Measurements from ENCODE around the gene SLC19A1.

- TF ChIP-seq CTCF (IDR thresholded peaks at IDR 0.05): no peak
- no peak for TF ChIP-seq POLR2A (IDR thresholded peaks at IDR 0.05)
Measured at GRCh38 chr21:45568383-45568782, 26.1 kb upstream of the SLC19A1 start.
